HG03025 (cell line): ENCODE measurements around the gene KATNAL2.

ENCODE experiments used
- ATAC-seq: cut with Tn5 transposase; IDR thresholded peaks from one replicate; pipeline ENCODE4 v1.9.1; 2021; ENCODE audit warnings: mild to moderate bottlenecking, moderate library complexity; ENCODE audit not compliant: unreplicated experiment, low FRiP score

The KATNAL2 gene

GRCh38 chr18:47109720-47110119 lies 192.3 kb downstream of the KATNAL2 start:
- no peak for ATAC-seq

GRCh38 chr18:47110492-47111274 lies 193.3 kb downstream of the KATNAL2 start:
- no peak for ATAC-seq

GRCh38 chr18:47113796-47114540 lies 196.6 kb downstream of the KATNAL2 start:
- no peak for ATAC-seq

GRCh38 chr18:47115205-47115604 lies 197.8 kb downstream of the KATNAL2 start:
- ATAC-seq = no peak

GRCh38 chr18:47118981-47119380 lies 201.6 kb downstream of the KATNAL2 start:
- no peak for ATAC-seq

GRCh38 chr18:47120428-47120827 lies 203.0 kb downstream of the KATNAL2 start:
- peak; percentile 77 for ATAC-seq

- no peak for ATAC-seq
Measured at GRCh38 chr18:47121146-47121545, 203.7 kb downstream of the KATNAL2 start.

- no peak for ATAC-seq
Measured at GRCh38 chr18:47141289-47141688, 223.9 kb downstream of the KATNAL2 start.

GRCh38 chr18:47143153-47143552 lies 225.8 kb downstream of the KATNAL2 start:
- no peak for ATAC-seq

- ATAC-seq = no peak
Measured at GRCh38 chr18:47143899-47144485, 226.6 kb downstream of the KATNAL2 start.

GRCh38 chr18:47146206-47146605 lies 228.8 kb downstream of the KATNAL2 start:
- ATAC-seq = no peak

- ATAC-seq = no peak
Measured at GRCh38 chr18:47149457-47150028, 232.1 kb downstream of the KATNAL2 start.

- ATAC-seq = peak; percentile 89
Measured at GRCh38 chr18:47150029-47150823, 232.8 kb downstream of the KATNAL2 start, which contains the start of gene HDHD2. HDHD2 (minus strand) TSS chr18:47150500; CDS start chr18:47136439, 14,061 bp downstream.

- ATAC-seq = peak; percentile 24
Measured at GRCh38 chr18:47150824-47151366, 233.5 kb downstream of the KATNAL2 start.

GRCh38 chr18:47151439-47151838 lies 234.0 kb downstream of the KATNAL2 start:
- ATAC-seq = no peak
